CD14-positive monocyte (primary cell): Measurements from ENCODE around the gene SLC27A6. TPM values are rescaled to one million over a fixed set of nuclear protein-coding genes. Genes with fewer than 3 reads are reported as not detected.

ENCODE experiments used
- DNase-seq, 3 donors: peaks; one replicate each; pipeline ENCODE4 v3.0.0-alpha.2; 2011 to 2022
- H2AFZ ChIP-seq: 2 replicates; pipeline ENCODE4 v1.6.0; 2012; ENCODE audit warnings: mild to moderate bottlenecking, low read depth, low read length, inconsistent platforms; ENCODE audit not compliant: insufficient read depth, poor library complexity, severe bottlenecking
- H3K27ac ChIP-seq, 2 donors: 1 replicate in 1 of 2; 2 replicates in 1 of 2; pipeline ENCODE4 v1.5.1; 2012 to 2013; ENCODE audit warnings: low read length in 2 of 2, control low read depth in 1 of 2, inconsistent platforms in 1 of 2, low read depth in 1 of 2, mild to moderate bottlenecking in 1 of 2
- H3K27me3 ChIP-seq, 2 donors: one replicate each; pipeline versions ENCODE4 v1.6.0 to v1.6.1; 2011 to 2013; ENCODE audit warnings: low read length in 2 of 2; ENCODE audit not compliant: control insufficient read depth in 2 of 2, insufficient read depth in 2 of 2
- H3K36me3 ChIP-seq, 2 donors: replicated peaks in 1 of 2; 1 replicate in 1 of 2; 2 replicates in 1 of 2; pipeline versions ENCODE4 v1.5.1 to v1.6.1; 2012 to 2013; ENCODE audit warnings: low read length in 2 of 2, control low read depth in 1 of 2, inconsistent platforms in 1 of 2, mild to moderate bottlenecking in 1 of 2; ENCODE audit not compliant: insufficient read depth in 2 of 2, control insufficient read depth in 1 of 2
- H3K4me1 ChIP-seq, 2 donors: 1 replicate in 1 of 2; 2 replicates in 1 of 2; pipeline versions ENCODE4 v1.5.1 to v1.6.1; 2012 to 2013; ENCODE audit warnings: low read length in 2 of 2, control low read depth in 1 of 2, inconsistent platforms in 1 of 2, mild to moderate bottlenecking in 1 of 2, moderate library complexity in 1 of 2; ENCODE audit not compliant: insufficient read depth in 2 of 2, control insufficient read depth in 1 of 2
- H3K4me2 ChIP-seq: replicated peaks from 2 replicates; pipeline ENCODE3; 2012; ENCODE audit warnings: low read length, moderate library complexity, mild to moderate bottlenecking; ENCODE audit not compliant: poor library complexity, severe bottlenecking; ENCODE audit errors: extremely low read depth
- H3K4me3 ChIP-seq, 3 experiments: fragments of 200-600 bp in 1 of 3; sonication (generic) in 1 of 3; replicated peaks in 1 of 3; 1 replicate in 2 of 3; 2 replicates in 1 of 3; pipeline ENCODE4 v1.5.1; 2011 to 2013; ENCODE audit warnings: low read length in 3 of 3, mild to moderate bottlenecking in 3 of 3, control low read depth in 2 of 3, low read depth in 2 of 3, inconsistent platforms in 1 of 3, moderate library complexity in 1 of 3
- H3K79me2 ChIP-seq: 2 replicates; pipeline ENCODE4 v1.6.0; 2012; ENCODE audit warnings: mild to moderate bottlenecking, control low read depth, inconsistent platforms, low read length, moderate library complexity; ENCODE audit not compliant: insufficient read depth
- H3K9ac ChIP-seq: 2 replicates; pipeline ENCODE4 v1.6.0; 2017; ENCODE audit warnings: low read length, mild to moderate bottlenecking; ENCODE audit not compliant: insufficient read depth, poor library complexity, severe bottlenecking
- H3K9me3 ChIP-seq, 2 donors: replicated peaks in 1 of 2; 1 replicate in 1 of 2; 2 replicates in 1 of 2; pipeline versions ENCODE4 v1.5.1 to v1.6.1; 2012 to 2013; ENCODE audit warnings: low read length in 2 of 2, control low read depth in 1 of 2; ENCODE audit not compliant: control insufficient read depth in 1 of 2, insufficient read depth in 1 of 2
- H4K20me1 ChIP-seq: 2 replicates; pipeline ENCODE4 v1.6.0; 2012; ENCODE audit warnings: mild to moderate bottlenecking, low read length, control low read depth, moderate library complexity; ENCODE audit not compliant: insufficient read depth
- H3K27ac Mint-ChIP-seq, 7 donors: one replicate each; pipeline ENCODE4 v1.8.0; 2020; ENCODE audit warnings: mild to moderate bottlenecking in 7 of 7, mixed read lengths in 7 of 7, moderate library complexity in 6 of 7, inconsistent platforms in 2 of 7
- H3K27me3 Mint-ChIP-seq, 3 donors: one replicate each; pipeline ENCODE4 v1.8.0; 2021 to 2022; ENCODE audit warnings: low read depth in 3 of 3, mild to moderate bottlenecking in 3 of 3, mixed read lengths in 3 of 3, moderate library complexity in 3 of 3, inconsistent platforms in 1 of 3
- H3K36me3 Mint-ChIP-seq, 2 donors: one replicate each; pipeline ENCODE4 v1.8.0; 2020; ENCODE audit warnings: mixed read lengths in 2 of 2, inconsistent platforms in 1 of 2, mild to moderate bottlenecking in 1 of 2
- H3K4me1 Mint-ChIP-seq: one replicate; pipeline ENCODE4 v1.8.0; 2020; ENCODE audit warnings: mild to moderate bottlenecking, mixed read lengths
- H3K4me3 Mint-ChIP-seq, 2 donors: one replicate each; pipeline ENCODE4 v1.8.0; 2020; ENCODE audit warnings: mild to moderate bottlenecking in 2 of 2, mixed read lengths in 2 of 2, moderate library complexity in 1 of 2
- H3K9me3 Mint-ChIP-seq, 7 donors: one replicate each; pipeline ENCODE4 v1.8.0; 2020 to 2022; ENCODE audit warnings: mixed read lengths in 7 of 7, mild to moderate bottlenecking in 6 of 7, moderate library complexity in 6 of 7, inconsistent platforms in 2 of 7
- WGBS: methylation state at CpG from one replicate; pipeline ENCODE4 v1.1.5; 2013; ENCODE audit warnings: missing lambda C conversion rate; ENCODE audit not compliant: insufficient coverage; 5-methylcytosine and 5-hydroxymethylcytosine counted together
- intact Hi-C, 2 donors: fragments of 100-400 bp; cut with micrococcal nuclease; formaldehyde crosslinking; loops; one replicate each; pipeline versions ENCODE4 v1.15.0 to v1.15.1; 2023
- polyA plus RNA-seq, 3 donors: library from polyadenylated mRNA; depleted of rRNA in 1 of 3; unstranded in 2 of 3; stranded (reverse) in 1 of 3; fragments of 300-500 nt in 2 of 3; fragments of >200 nt in 1 of 3; fragmentation: Illumina TruSeq in 2 of 3; gene quantifications; 1 replicate in 2 of 3; 2 replicates in 1 of 3; pipeline ENCODE4 v1.2.3, GENCODE V29; 2012 to 2021
- TF ChIP-seq, protein P1 (sequence below): fragments of 200-600 bp; IDR thresholded peaks from one replicate; pipeline ENCODE4 v1.8.0; 2022; ENCODE audit warnings: antibody characterized with exemption, mild to moderate bottlenecking

The SLC27A6 gene
- polyA plus RNA-seq, 3 donors, result not detected

DNA sequence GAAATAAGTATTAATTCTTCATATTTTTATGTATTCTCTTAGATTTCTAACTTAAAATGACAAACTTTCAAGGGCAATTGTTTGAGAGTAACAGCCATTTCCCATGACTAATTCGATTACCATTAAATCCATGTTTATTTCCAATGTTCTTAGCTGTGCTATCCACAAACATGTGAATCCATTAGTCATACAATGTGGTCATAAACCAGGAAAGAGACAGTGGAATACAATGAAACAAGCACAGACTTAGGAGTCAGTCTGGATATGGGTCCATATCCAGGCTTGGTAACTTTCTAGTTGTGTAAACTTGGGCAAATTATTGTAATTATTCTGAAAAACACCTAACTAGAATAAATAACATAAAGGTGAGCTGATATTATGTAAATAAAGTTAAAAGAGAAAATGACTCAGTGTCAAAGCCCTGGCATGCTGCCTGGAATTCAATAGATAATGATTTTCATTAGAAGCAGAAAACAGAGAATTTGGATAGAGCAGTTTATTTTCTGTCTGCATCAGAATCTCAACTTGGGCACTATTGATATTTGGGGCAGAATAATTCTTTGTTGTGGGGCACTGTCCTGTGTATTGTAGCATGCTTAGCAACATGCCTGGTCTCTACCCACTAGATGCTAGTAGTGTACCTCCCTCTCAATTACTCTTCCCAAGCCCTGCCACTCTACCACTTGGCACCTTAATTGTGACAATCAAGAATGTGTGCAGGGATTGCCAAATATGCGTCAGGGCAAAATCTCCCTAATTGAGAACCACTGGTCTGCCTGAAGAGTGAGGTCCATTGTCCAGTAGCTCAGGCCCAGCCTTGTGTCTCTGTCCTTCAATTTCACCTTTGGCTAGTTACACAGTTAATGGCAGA is 44.7 kb upstream of the SLC27A6 start:
- Mint-ChIP-seq H3K27ac (no peak overlapping the region), H3K27me3 (peaks cover 0 to 1% (median 0%) of the 10 kb centered on the region in 3 donors), H3K4me3 (no peak overlapping the region), H3K36me3 (no peaks in the 10 kb centered on the region), H3K9me3 (peaks cover 0 to 2% (median 0%) of the 10 kb centered on the region in 7 donors), H3K4me1 (no peaks in the 10 kb centered on the region)
- DNase-seq, result no peak
- no peaks in the 10 kb centered on the region for H3K9me3 ChIP-seq
- H3K9ac ChIP-seq, result no peak overlapping the region
- H3K4me3 ChIP-seq, result no peak overlapping the region
- no peak overlapping the region for H3K27ac ChIP-seq
- no peak overlapping the region for H3K4me2 ChIP-seq
- H3K4me1 ChIP-seq, result no peaks in the 10 kb centered on the region
- H3K36me3 ChIP-seq, result no peaks in the 10 kb centered on the region
- no peaks in the 10 kb centered on the region for H3K79me2 ChIP-seq
- WGBS, result no CpG with 5 or more reads among the region's 2 CpGs
- intact Hi-C loops, result no loop called here
- no peaks in the 10 kb centered on the region for H4K20me1 ChIP-seq
- TF ChIP-seq, protein P1, sequence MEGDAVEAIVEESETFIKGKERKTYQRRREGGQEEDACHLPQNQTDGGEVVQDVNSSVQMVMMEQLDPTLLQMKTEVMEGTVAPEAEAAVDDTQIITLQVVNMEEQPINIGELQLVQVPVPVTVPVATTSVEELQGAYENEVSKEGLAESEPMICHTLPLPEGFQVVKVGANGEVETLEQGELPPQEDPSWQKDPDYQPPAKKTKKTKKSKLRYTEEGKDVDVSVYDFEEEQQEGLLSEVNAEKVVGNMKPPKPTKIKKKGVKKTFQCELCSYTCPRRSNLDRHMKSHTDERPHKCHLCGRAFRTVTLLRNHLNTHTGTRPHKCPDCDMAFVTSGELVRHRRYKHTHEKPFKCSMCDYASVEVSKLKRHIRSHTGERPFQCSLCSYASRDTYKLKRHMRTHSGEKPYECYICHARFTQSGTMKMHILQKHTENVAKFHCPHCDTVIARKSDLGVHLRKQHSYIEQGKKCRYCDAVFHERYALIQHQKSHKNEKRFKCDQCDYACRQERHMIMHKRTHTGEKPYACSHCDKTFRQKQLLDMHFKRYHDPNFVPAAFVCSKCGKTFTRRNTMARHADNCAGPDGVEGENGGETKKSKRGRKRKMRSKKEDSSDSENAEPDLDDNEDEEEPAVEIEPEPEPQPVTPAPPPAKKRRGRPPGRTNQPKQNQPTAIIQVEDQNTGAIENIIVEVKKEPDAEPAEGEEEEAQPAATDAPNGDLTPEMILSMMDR, result no peak
- no peaks in the 10 kb centered on the region for H3K27me3 ChIP-seq
- no peak overlapping the region for H2AFZ ChIP-seq

DNA sequence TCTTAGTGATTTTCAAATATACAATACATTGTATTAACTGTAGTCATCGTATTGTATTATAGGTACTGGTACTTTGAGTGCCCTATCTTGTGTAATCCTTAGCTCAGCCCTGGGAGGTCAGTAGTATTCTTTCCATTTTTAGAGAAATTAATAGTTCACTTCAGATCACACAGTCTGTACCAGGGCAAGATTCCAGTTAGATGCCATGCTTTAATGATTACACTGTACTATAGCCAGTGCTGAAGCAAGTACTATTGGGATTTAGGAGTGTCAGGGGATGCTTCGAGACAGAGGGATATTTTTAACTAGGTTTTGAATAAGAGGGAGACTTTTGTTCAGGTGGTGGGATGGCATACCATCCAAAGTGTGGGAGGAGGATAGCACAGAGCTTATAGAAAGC is 41.0 kb upstream of the SLC27A6 start:
- H3K27me3 ChIP-seq, result no peaks in the 10 kb centered on the region
- no peaks in the 10 kb centered on the region for H3K36me3 Mint-ChIP-seq
- H3K4me1 ChIP-seq, result peaks cover 17 to 28% of the 10 kb centered on the region in 2 donors
- no peak overlapping the region for H3K4me2 ChIP-seq
- intact Hi-C loops, result no loop called here
- H3K4me3 Mint-ChIP-seq, result no peak overlapping the region
- DNase-seq, result no peak
- peaks cover 20% of the 10 kb centered on the region for H3K4me1 Mint-ChIP-seq
- 86% methylated on average over 1 of the region's 2 CpGs for WGBS
- H3K79me2 ChIP-seq, result no peaks in the 10 kb centered on the region
- H3K9ac ChIP-seq, result no peak overlapping the region
- peaks cover 0 to 3% (median 0%) of the 10 kb centered on the region in 3 donors for H3K27me3 Mint-ChIP-seq
- no peaks in the 10 kb centered on the region for H3K9me3 ChIP-seq
- H2AFZ ChIP-seq, result no peak overlapping the region
- no peak overlapping the region for H3K4me3 ChIP-seq
- H3K27ac ChIP-seq, result no peak overlapping the region
- TF ChIP-seq, protein P1, result no peak
- peaks cover 0 to 2% (median 0%) of the 10 kb centered on the region in 7 donors for H3K9me3 Mint-ChIP-seq
- no peaks in the 10 kb centered on the region for H4K20me1 ChIP-seq
- no peak overlapping the region for H3K27ac Mint-ChIP-seq
- H3K36me3 ChIP-seq, result no peaks in the 10 kb centered on the region
